ENCODE results near the gene NMT2.

The NMT2 gene

GRCh38 chr10:15140698-15141097, 27.8 kb downstream of the NMT2 start:
- DNase-seq: no peak

GRCh38 chr10:15137636-15138035, 30.9 kb downstream of the NMT2 start:
- no peak for DNase-seq

GRCh38 chr10:15137036-15137359, 31.5 kb downstream of the NMT2 start:
- no peak for DNase-seq

DNA sequence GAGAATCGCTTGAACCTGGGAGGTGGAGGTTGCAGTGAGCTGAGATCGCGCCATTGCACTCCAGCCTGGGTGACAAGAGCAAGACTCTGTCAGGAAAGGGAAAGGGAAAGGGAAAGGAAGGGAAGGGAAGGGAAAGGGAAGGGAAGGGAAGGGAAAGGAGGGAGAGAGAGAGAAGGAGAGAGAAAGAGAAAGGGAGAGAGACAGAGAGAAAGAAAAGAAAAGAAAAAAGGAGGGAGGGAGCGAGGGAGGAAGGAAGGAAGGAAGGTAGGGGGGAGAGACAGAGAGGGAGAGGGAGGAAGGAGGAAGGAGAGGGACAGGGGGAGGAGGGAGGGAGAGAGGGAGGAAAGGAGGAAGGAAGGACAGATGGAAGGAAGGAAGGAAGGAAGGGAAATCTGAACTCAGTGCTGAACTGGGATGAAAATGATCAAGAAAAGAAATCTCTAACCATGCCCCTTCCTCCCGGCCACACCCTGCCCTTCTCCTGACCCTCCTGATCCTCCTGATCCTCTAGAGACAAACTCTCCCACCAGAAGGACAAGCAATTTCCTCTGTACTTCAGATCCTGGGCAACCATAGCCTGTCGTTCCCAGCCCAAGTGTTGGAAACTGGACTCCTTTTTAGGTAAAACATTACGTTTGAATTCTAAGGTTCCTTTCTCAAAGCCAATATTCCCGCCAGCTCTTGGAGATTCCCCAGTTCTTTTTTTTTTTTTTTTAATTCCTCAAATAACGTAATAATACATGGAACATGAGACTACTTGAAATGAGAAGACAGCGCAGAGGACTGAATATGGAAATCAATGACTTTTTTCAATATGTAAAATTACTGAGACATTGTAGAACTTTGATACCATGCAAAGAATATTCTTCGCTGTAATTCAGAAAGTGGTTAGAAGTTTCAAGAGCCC, 32.1 kb downstream of the NMT2 start:
- no peak for DNase-seq

- DNase-seq: no peak
Measured at GRCh38 chr10:15131330-15131729, 37.2 kb downstream of the NMT2 start.

DNA sequence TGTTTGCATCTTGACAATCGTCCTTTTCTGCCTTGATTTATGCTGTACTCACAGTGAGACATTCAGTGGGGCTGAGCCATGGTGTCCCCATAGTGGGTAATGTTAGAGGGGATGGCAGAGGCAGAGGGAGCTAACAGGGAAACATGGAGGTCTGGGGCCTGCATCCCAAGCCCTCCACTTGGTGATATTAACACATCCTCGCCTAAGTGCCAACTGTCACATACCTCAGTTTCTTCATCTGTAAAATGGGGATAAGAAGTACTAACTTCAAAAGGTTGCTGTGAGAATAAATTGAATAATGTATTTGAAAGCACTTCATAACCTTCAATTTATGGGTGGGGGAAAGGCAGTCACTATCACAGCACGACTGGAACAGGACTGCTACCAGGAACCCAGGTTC, 43.6 kb downstream of the NMT2 start:
- no peak for DNase-seq

DNA sequence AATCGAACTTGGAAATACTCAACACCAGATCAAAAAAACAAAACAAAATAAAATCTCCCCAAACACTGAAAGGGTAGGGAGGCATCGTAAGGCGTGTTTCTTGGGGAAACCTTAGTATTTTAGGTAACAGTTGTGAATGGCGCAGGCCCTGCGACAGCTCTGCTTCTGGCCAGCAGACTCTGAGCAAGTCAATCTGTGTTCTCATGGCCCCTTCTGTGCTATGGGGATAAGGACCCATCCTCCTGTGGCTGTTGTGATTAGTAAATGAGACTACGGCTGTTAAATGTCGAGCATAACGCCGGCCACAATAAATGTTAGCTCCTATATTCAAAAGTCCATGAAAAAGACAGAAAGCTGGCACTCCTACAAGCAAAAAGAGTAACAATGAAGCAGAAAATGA, 44.3 kb downstream of the NMT2 start:
- DNase-seq: no peak

GRCh38 chr10:15123749-15124184, 44.7 kb downstream of the NMT2 start:
- DNase-seq: no peak

DNA sequence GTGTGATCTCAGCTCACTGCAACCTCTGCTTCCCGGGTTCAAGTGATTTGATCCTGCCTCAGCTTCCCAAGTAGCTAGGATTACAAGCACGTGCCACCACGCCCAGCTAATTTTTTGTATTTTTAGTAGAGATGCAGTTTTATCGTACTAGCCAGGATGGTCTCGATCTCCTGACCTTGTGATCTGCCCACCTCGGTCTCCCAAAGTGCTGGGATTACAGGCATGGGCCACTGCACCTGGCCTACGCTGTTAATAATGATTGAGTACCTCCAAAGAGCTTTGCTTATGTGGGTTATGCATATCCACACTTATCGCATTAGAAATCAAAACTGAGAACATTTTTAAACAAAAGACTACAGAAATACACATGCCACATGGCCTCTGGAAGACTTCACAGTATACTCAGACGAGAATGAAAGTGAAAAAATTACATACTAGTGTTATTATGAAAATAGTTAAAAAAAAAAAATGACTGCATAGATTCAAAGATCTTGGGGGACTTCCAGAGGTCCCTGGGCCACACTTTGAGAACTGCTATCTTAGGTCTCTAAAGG, 45.9 kb downstream of the NMT2 start:
- no peak for DNase-seq

DNA sequence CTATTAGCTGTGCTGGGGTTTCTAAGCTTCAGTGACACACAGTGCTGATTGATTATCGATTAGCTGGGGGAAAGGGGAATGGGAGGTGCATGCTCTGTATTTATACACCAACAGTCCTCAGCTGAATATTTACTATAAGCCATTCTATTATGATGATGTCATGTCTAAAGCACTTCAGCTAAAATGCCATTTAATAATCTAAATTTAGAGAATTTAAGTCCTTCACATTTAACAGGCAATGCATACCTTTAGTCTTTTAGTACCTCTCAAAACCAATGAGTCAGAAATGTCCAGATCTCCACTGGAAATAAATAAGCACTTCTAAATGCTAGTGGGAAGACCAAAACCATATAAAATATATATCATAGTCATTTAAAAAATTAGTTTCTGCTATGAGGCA, 46.8 kb downstream of the NMT2 start:
- no peak for DNase-seq

- DNase-seq: no peak
Measured at GRCh38 chr10:15120523-15120922, 48.0 kb downstream of the NMT2 start.

- DNase-seq: no peak
Measured at GRCh38 chr10:15118615-15119014, 49.9 kb downstream of the NMT2 start.

DNA sequence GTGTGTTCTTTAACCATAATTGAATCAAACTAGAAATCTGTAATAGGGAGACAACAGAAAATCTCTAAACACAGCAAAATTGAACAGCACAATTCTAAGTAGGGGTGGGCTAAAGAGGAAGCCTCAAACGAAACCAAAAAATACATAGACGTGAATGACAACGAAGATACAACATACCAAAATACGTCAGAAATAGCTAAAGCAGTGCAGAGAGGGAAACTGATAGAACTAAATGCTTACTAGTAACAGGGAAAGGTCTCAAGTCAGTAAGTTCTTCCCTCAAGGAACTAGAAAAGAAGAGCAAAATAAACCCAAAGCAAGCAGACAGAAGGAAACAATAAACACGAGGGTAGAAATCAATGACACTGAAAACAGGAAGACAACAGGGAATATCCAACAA, 52.3 kb downstream of the NMT2 start:
- DNase-seq: no peak

GRCh38 chr10:15113766-15114165, 54.7 kb downstream of the NMT2 start:
- DNase-seq: no peak

DNA sequence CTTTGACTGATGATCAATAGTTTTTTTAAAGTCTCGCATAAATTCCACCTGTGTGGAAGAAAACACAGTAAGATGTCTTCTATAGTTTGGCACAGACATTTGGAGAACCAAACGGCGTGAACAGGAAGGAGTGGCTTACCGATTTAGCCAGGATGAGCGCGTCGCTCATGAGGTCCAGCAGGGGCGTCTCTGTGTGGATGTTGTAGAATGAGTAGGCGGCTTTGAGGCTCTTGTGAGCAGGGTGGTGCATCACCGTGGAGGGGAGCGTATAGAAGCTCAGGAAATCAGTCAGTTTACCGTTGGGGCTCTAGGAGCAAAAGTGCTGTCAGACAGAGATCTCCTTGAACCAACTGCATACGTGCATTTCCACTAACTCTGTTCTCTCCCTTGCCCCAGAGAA, 55.8 kb downstream of the NMT2 start:
- peak in 1 of 2 experiments; percentile 4 for DNase-seq

DNA sequence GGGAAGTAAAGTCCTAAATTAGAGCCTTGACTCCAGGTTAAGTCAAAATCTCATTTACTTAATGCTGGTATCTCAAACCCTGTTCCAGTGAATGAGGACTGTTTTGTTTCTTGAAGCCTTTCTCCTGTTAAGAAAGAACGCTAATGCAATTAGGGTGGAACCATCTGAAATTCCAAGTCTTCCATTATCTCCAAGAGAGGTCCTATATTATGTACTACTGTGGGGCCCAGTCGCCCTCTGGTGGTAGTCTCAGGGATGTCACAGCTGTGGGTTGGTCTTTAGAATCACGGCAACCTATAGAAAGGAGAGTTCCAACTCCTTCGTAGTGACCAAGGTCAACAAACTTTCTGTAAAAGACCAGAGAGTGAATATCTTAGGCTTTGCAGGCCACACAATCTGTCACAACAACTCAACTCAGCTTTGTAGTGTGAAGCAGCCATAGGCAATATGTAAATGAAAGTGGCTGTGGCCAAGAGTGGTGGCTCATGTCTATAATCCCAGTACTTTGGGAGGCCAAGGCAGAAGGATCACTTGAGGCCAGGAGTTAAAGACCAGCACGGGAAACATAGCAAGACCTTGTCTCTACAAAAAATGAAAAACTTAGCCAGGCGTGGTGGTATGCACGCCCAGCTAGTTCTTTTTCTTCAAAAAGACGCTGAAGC, 62.0 kb downstream of the NMT2 start:
- peak; percentile 54 to 63 for DNase-seq

GRCh38 chr10:15103513-15103912, 65.0 kb downstream of the NMT2 start:
- no peak for DNase-seq

DNA sequence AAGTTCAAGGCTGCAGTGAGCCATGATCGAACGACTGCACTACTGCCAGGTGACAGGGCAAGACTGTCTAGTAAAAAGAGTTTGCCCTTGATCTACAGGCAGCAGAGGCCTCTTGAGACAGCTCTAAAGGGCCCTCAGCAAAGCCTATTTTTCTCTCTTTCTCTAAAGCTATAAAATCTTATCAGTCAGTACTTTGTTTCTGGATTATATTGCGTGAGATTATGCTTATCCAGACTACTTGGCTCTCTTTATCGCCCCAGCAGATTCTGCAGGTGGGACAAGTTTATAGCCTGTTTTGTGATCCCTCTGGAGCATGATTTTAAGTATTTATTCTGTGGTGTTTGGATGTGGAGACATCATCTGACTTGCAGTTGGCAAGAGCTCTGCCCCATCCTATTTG, 68.6 kb downstream of the NMT2 start:
- DNase-seq: no peak

GRCh38 chr10:15097011-15097812, 71.3 kb downstream of the NMT2 start, which contains the start of gene RPP38:
TSS of gene RPP38 (plus strand) at chr10:15097355. CDS start at chr10:15103315, 5,960 bp downstream.
- peak; percentile 93 to 96 for DNase-seq

- DNase-seq: no peak
Measured at GRCh38 chr10:15096661-15097010, 71.9 kb downstream of the NMT2 start.

- no peak for DNase-seq
Measured at GRCh38 chr10:15092855-15093408, 75.6 kb downstream of the NMT2 start.

- DNase-seq: no peak
Measured at GRCh38 chr10:15091418-15091817, 77.1 kb downstream of the NMT2 start.

Measured in stimulated activated CD4-positive, alpha-beta T cell treated with anti-CD3 and anti-CD28 coated beads, Interleukin-4, amount 100 ng/mL, for 4 hours (primary cell).